Activated naive CD8-positive, alpha-beta T cell treated with anti-CD3 and anti-CD28 coated beads, Interleukin-2, amount 50 U/mL, for 24 hours (primary cell): ENCODE results near the gene PLXNC1.
"Not testable (repeated sequence)": the region's sequence is repeated elsewhere in the genome, so short reads cannot be mapped to it uniquely, and the experiment has no call there.

Experiments
- ATAC-seq: fragments of 150-1000 bp; cut with Tn5 transposase; one replicate; pipeline ENCODE4 v1.10.0; 2021
- DNase-seq: peaks from one replicate; pipeline ENCODE4 v3.0.0; 2021
- H3K27ac Mint-ChIP-seq: one replicate; pipeline ENCODE4 v1.8.0; 2021; ENCODE audit warnings: mild to moderate bottlenecking, mixed read lengths
- H3K27me3 Mint-ChIP-seq: one replicate; pipeline ENCODE4 v1.8.0; 2021; ENCODE audit warnings: mixed read lengths
- H3K36me3 Mint-ChIP-seq: one replicate; pipeline ENCODE4 v1.8.0; 2021; ENCODE audit warnings: low read depth, mixed read lengths
- H3K4me1 Mint-ChIP-seq: one replicate; pipeline ENCODE4 v1.8.0; 2021; ENCODE audit warnings: mixed read lengths
- H3K4me3 Mint-ChIP-seq: one replicate; pipeline ENCODE4 v1.8.0; 2021; ENCODE audit warnings: mild to moderate bottlenecking, moderate library complexity, mixed read lengths
- H3K9me3 Mint-ChIP-seq: one replicate; pipeline ENCODE4 v1.8.0; 2021; ENCODE audit warnings: mixed read lengths

PLXNC1 gene

GRCh38 chr12:94289461-94290312 is 141.3 kb downstream of the PLXNC1 start:
- no peak overlapping the region for H3K4me3 Mint-ChIP-seq
- DNase-seq (no peak), ATAC-seq (no peak)
- no peaks in the 10 kb centered on the region for H3K9me3 Mint-ChIP-seq
- no peaks in the 10 kb centered on the region for H3K4me1 Mint-ChIP-seq
- H3K27me3 Mint-ChIP-seq = no peaks in the 10 kb centered on the region
- H3K27ac Mint-ChIP-seq = no peak overlapping the region
- peaks cover 14% of the 10 kb centered on the region for H3K36me3 Mint-ChIP-seq

- DNase-seq = no peak
- H3K27ac Mint-ChIP-seq = no peak overlapping the region
- no peaks in the 10 kb centered on the region for H3K27me3 Mint-ChIP-seq
- no peak overlapping the region for H3K4me3 Mint-ChIP-seq
- no peaks in the 10 kb centered on the region for H3K9me3 Mint-ChIP-seq
- ATAC-seq = no peak
- H3K4me1 Mint-ChIP-seq = no peaks in the 10 kb centered on the region
- H3K36me3 Mint-ChIP-seq = peaks cover 14% of the 10 kb centered on the region
Measured at GRCh38 chr12:94290353-94290752, 142.0 kb downstream of the PLXNC1 start.

GRCh38 chr12:94297096-94297699 is 148.8 kb downstream of the PLXNC1 start:
- Mint-ChIP-seq H3K27ac (no peak overlapping the region), H3K4me1 (peaks cover 8% of the 10 kb centered on the region), H3K36me3 (peaks cover 47% of the 10 kb centered on the region), H3K4me3 (no peak overlapping the region), H3K27me3 (no peaks in the 10 kb centered on the region), H3K9me3 (no peaks in the 10 kb centered on the region)
- DNase-seq (no peak), ATAC-seq (no peak)

GRCh38 chr12:94297876-94298505 is 149.6 kb downstream of the PLXNC1 start:
- ATAC-seq (no peak), DNase-seq (no peak)
- H3K9me3 Mint-ChIP-seq = no peaks in the 10 kb centered on the region
- no peak overlapping the region for H3K27ac Mint-ChIP-seq
- H3K4me1 Mint-ChIP-seq = peaks cover 10% of the 10 kb centered on the region
- H3K4me3 Mint-ChIP-seq = no peak overlapping the region
- no peaks in the 10 kb centered on the region for H3K27me3 Mint-ChIP-seq
- peaks cover 52% of the 10 kb centered on the region for H3K36me3 Mint-ChIP-seq

- no peak overlapping the region for H3K27ac Mint-ChIP-seq
- peaks cover 60% of the 10 kb centered on the region for H3K36me3 Mint-ChIP-seq
- no peak overlapping the region for H3K4me3 Mint-ChIP-seq
- H3K9me3 Mint-ChIP-seq = no peaks in the 10 kb centered on the region
- peaks cover 22% of the 10 kb centered on the region for H3K4me1 Mint-ChIP-seq
- no peak for DNase-seq
- H3K27me3 Mint-ChIP-seq = no peaks in the 10 kb centered on the region
- ATAC-seq = no peak
Measured at GRCh38 chr12:94299846-94300245, 151.5 kb downstream of the PLXNC1 start.

GRCh38 chr12:94304012-94304411 is 155.6 kb downstream of the PLXNC1 start:
- Mint-ChIP-seq H3K27me3 (no peaks in the 10 kb centered on the region), H3K9me3 (no peaks in the 10 kb centered on the region), H3K4me3 (no peak overlapping the region), H3K27ac (no peak overlapping the region), H3K4me1 (peaks cover 39% of the 10 kb centered on the region), H3K36me3 (peaks cover 66% of the 10 kb centered on the region)
- no peak for DNase-seq
- ATAC-seq = no peak

GRCh38 chr12:94304566-94305061 is 156.2 kb downstream of the PLXNC1 start:
- Mint-ChIP-seq H3K4me3 (no peak overlapping the region), H3K27ac (no peak overlapping the region), H3K27me3 (no peaks in the 10 kb centered on the region), H3K36me3 (peaks cover 69% of the 10 kb centered on the region), H3K9me3 (no peaks in the 10 kb centered on the region), H3K4me1 (peaks cover 44% of the 10 kb centered on the region)
- ATAC-seq = no peak
- DNase-seq = no peak

- Mint-ChIP-seq H3K9me3 (no peaks in the 10 kb centered on the region), H3K27ac (peak overlapping the region; percentile 69), H3K27me3 (no peaks in the 10 kb centered on the region), H3K4me1 (peaks cover 46% of the 10 kb centered on the region), H3K4me3 (peak overlapping the region; percentile 25), H3K36me3 (peaks cover 66% of the 10 kb centered on the region)
- DNase-seq (peak; percentile 48), ATAC-seq (peak; percentile 95)
Measured at GRCh38 chr12:94305130-94305957, 157.0 kb downstream of the PLXNC1 start.

- ATAC-seq (no peak), DNase-seq (no peak)
- Mint-ChIP-seq H3K9me3 (no peaks in the 10 kb centered on the region), H3K27me3 (no peaks in the 10 kb centered on the region), H3K36me3 (peaks cover 67% of the 10 kb centered on the region), H3K4me3 (no peak overlapping the region), H3K27ac (peak overlapping the region; percentile 1), H3K4me1 (peaks cover 43% of the 10 kb centered on the region)
Measured at GRCh38 chr12:94308612-94309011, 160.2 kb downstream of the PLXNC1 start.

- H3K9me3 Mint-ChIP-seq = no peaks in the 10 kb centered on the region
- DNase-seq = no peak
- H3K4me3 Mint-ChIP-seq = no peak overlapping the region
- peaks cover 62% of the 10 kb centered on the region for H3K36me3 Mint-ChIP-seq
- H3K4me1 Mint-ChIP-seq = peaks cover 36% of the 10 kb centered on the region
- H3K27me3 Mint-ChIP-seq = no peaks in the 10 kb centered on the region
- no peak for ATAC-seq
- no peak overlapping the region for H3K27ac Mint-ChIP-seq
Measured at GRCh38 chr12:94309373-94309772, 161.0 kb downstream of the PLXNC1 start.

GRCh38 chr12:94312378-94312777 is 164.0 kb downstream of the PLXNC1 start:
- peaks cover 48% of the 10 kb centered on the region for H3K36me3 Mint-ChIP-seq
- peaks cover 15% of the 10 kb centered on the region for H3K4me1 Mint-ChIP-seq
- H3K9me3 Mint-ChIP-seq = peaks cover 9% of the 10 kb centered on the region
- ATAC-seq (no peak), DNase-seq (no peak)
- H3K27ac Mint-ChIP-seq = no peak overlapping the region
- no peaks in the 10 kb centered on the region for H3K27me3 Mint-ChIP-seq
- H3K4me3 Mint-ChIP-seq = no peak overlapping the region

GRCh38 chr12:94316600-94316999 is 168.2 kb downstream of the PLXNC1 start:
- peaks cover 60% of the 10 kb centered on the region for H3K36me3 Mint-ChIP-seq
- not testable (repeated sequence) for H3K27ac Mint-ChIP-seq, H3K4me3 Mint-ChIP-seq, H3K27me3 Mint-ChIP-seq, DNase-seq, ATAC-seq
- H3K4me1 Mint-ChIP-seq = peaks cover 12% of the 10 kb centered on the region
- peaks cover 50% of the 10 kb centered on the region for H3K9me3 Mint-ChIP-seq

- H3K9me3 Mint-ChIP-seq = peaks cover 51% of the 10 kb centered on the region
- no peak for DNase-seq
- H3K36me3 Mint-ChIP-seq = peaks cover 61% of the 10 kb centered on the region
- no peak overlapping the region for H3K4me3 Mint-ChIP-seq
- no peak overlapping the region for H3K27ac Mint-ChIP-seq
- H3K4me1 Mint-ChIP-seq = peaks cover 12% of the 10 kb centered on the region
- no peaks in the 10 kb centered on the region for H3K27me3 Mint-ChIP-seq
- ATAC-seq = no peak
Measured at GRCh38 chr12:94318181-94318580, 169.8 kb downstream of the PLXNC1 start.

GRCh38 chr12:94320109-94320508 is 171.7 kb downstream of the PLXNC1 start:
- DNase-seq (no peak), ATAC-seq (no peak)
- no peak overlapping the region for H3K27ac Mint-ChIP-seq
- H3K36me3 Mint-ChIP-seq = peaks cover 75% of the 10 kb centered on the region
- peaks cover 12% of the 10 kb centered on the region for H3K4me1 Mint-ChIP-seq
- H3K9me3 Mint-ChIP-seq = peaks cover 51% of the 10 kb centered on the region
- no peaks in the 10 kb centered on the region for H3K27me3 Mint-ChIP-seq
- no peak overlapping the region for H3K4me3 Mint-ChIP-seq
